Measurements from ENCODE around the gene CST4.

The CST4 gene

GRCh38 chr20:23652371-23652770, 36.5 kb downstream of the CST4 start:
- Histone ChIP-seq H3K36me3 (ENCODE audit: control insufficient read depth, low read length) (no peaks in the 10 kb centered on the region), H4K20me1 (ENCODE audit: control insufficient read depth, insufficient read depth, low read depth, low read length) (no peaks in the 10 kb centered on the region; the same call in 1 of the 2 replicates), H3K9me2 (replicated peaks; ENCODE audit: control insufficient read depth, low read length) (no peaks in the 10 kb centered on the region), H3K4me3 (ENCODE audit: low read length) (no peak overlapping the region), H3K79me2 (ENCODE audit: control insufficient read depth, low read length) (no peaks in the 10 kb centered on the region), H3K4me1 (ENCODE audit: control insufficient read depth, low read length) (peaks cover 8% of the 10 kb centered on the region), H3F3A (ENCODE audit: control insufficient read depth, insufficient read depth) (no peaks in the 10 kb centered on the region), H3K27ac (ENCODE audit: low read depth, low read length) (no peak overlapping the region), H3K4me2 (ENCODE audit: low read length) (no peak overlapping the region), H3K27me3 (ENCODE audit: control insufficient read depth, low read length) (no peaks in the 10 kb centered on the region), H3K9me3 (ENCODE audit: control insufficient read depth, insufficient read depth, low read length) (no peaks in the 10 kb centered on the region)
- TF ChIP-seq, protein P1, sequence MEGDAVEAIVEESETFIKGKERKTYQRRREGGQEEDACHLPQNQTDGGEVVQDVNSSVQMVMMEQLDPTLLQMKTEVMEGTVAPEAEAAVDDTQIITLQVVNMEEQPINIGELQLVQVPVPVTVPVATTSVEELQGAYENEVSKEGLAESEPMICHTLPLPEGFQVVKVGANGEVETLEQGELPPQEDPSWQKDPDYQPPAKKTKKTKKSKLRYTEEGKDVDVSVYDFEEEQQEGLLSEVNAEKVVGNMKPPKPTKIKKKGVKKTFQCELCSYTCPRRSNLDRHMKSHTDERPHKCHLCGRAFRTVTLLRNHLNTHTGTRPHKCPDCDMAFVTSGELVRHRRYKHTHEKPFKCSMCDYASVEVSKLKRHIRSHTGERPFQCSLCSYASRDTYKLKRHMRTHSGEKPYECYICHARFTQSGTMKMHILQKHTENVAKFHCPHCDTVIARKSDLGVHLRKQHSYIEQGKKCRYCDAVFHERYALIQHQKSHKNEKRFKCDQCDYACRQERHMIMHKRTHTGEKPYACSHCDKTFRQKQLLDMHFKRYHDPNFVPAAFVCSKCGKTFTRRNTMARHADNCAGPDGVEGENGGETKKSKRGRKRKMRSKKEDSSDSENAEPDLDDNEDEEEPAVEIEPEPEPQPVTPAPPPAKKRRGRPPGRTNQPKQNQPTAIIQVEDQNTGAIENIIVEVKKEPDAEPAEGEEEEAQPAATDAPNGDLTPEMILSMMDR (IDR thresholded peaks at IDR 0.05; ENCODE audit: low read depth, low read length, poor library complexity, severe bottlenecking): no peak
- no peak for TF ChIP-seq EZH2phosphoT487 (IDR thresholded peaks at IDR 0.05; ENCODE audit: borderline replicate concordance, low read length)

DNA sequence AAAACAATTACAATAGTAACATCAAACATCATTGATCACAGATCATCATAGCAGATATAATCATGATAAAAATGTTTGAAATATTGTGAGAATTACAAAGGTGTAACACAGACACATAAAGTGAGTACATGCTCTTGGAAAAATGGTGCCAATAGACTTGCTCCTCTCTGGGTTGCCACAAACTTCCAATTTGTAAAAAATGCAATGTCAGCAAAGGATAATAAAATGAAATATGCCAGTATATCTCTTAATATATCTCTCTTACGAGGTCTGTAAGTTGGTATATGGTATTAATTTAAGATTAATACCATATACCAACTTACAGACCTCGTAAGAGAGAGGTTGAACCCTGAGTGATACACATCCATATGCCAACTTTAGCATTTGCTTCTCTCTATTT, 37.7 kb downstream of the CST4 start:
- no peaks in the 10 kb centered on the region for H3K36me3 ChIP-seq (ENCODE audit: control insufficient read depth, low read length)
- H3K4me2 ChIP-seq (ENCODE audit: low read length): no peak overlapping the region
- no peak overlapping the region for H3K4me3 ChIP-seq (ENCODE audit: low read length)
- H3K9me3 ChIP-seq (ENCODE audit: control insufficient read depth, insufficient read depth, low read length): no peaks in the 10 kb centered on the region
- H3K27me3 ChIP-seq (ENCODE audit: control insufficient read depth, low read length): no peaks in the 10 kb centered on the region
- H3K27ac ChIP-seq (ENCODE audit: low read depth, low read length): no peak overlapping the region
- H4K20me1 ChIP-seq (ENCODE audit: control insufficient read depth, insufficient read depth, low read depth, low read length): no peaks in the 10 kb centered on the region; the same call in 1 of the 2 replicates
- TF ChIP-seq, protein P1 (IDR thresholded peaks at IDR 0.05; ENCODE audit: low read depth, low read length, poor library complexity, severe bottlenecking): no peak
- no peak for TF ChIP-seq EZH2phosphoT487 (IDR thresholded peaks at IDR 0.05; ENCODE audit: borderline replicate concordance, low read length)
- H3K4me1 ChIP-seq (ENCODE audit: control insufficient read depth, low read length): peaks cover 8% of the 10 kb centered on the region
- no peaks in the 10 kb centered on the region for H3F3A ChIP-seq (ENCODE audit: control insufficient read depth, insufficient read depth)
- no peaks in the 10 kb centered on the region for H3K9me2 ChIP-seq (replicated peaks; ENCODE audit: control insufficient read depth, low read length)
- no peaks in the 10 kb centered on the region for H3K79me2 ChIP-seq (ENCODE audit: control insufficient read depth, low read length)

DNA sequence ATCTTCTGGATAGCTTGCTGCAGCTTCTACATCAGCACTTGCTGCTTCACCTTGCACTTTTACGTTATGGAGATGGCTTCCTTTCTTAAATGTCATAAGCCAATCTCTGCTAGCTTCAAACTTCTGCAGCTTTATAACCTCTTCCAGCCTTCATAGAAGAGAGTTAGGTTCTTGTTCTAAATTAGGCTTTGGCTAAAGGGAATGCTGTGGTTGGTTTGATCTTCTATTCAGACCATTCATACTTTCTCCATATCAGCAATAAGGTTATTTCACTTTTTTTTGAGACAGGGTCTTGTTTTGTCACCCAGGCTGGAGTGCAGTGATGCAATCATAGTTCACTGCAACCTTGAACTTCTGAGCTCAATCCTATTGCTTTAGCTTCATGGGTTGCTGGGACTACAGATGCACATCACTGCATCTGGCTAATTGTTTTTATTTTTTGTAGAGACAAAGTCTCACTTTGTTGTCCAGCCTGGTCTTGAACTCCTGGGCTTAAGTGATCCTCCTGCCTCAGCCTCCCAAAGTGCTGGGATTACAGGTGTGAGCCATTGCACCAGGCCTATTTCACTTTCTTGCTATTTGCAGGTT, 38.9 kb downstream of the CST4 start:
- H3K9me3 ChIP-seq (ENCODE audit: control insufficient read depth, insufficient read depth, low read length): no peaks in the 10 kb centered on the region
- H3K4me3 ChIP-seq (ENCODE audit: low read length): no peak overlapping the region
- H3K27ac ChIP-seq (ENCODE audit: low read depth, low read length): no peak overlapping the region

DNA sequence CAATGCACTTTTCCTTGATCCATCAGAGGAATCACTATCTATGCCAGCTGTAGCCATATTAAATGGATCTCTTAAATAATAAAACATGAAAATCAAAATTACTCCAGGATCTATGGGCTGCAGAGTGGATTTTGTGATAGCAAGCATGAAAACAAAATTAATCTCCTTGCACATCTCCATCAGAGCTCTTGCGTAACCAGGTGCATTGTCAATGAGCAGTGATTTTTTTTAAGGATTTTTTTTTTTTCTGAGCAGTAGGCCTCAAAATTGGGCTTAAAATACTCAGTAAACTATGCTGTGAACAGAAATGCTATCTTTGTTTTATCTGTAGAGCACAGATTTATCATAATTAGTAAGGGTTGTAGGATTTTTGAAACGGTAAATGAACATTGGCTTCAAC, 39.6 kb downstream of the CST4 start:
- no peak for TF ChIP-seq EZH2phosphoT487 (IDR thresholded peaks at IDR 0.05; ENCODE audit: borderline replicate concordance, low read length)
- TF ChIP-seq, protein P1 (IDR thresholded peaks at IDR 0.05; ENCODE audit: low read depth, low read length, poor library complexity, severe bottlenecking): no peak
- Histone ChIP-seq H3K9me2 (replicated peaks; ENCODE audit: control insufficient read depth, low read length) (no peaks in the 10 kb centered on the region), H3K36me3 (ENCODE audit: control insufficient read depth, low read length) (no peaks in the 10 kb centered on the region), H4K20me1 (ENCODE audit: control insufficient read depth, insufficient read depth, low read depth, low read length) (no peaks in the 10 kb centered on the region), H3K4me2 (ENCODE audit: low read length) (no peak overlapping the region), H3K4me3 (ENCODE audit: low read length) (no peak overlapping the region), H3K27ac (ENCODE audit: low read depth, low read length) (no peak overlapping the region), H3K4me1 (ENCODE audit: control insufficient read depth, low read length) (no peaks in the 10 kb centered on the region), H3F3A (ENCODE audit: control insufficient read depth, insufficient read depth) (no peaks in the 10 kb centered on the region), H3K9me3 (ENCODE audit: control insufficient read depth, insufficient read depth, low read length) (no peaks in the 10 kb centered on the region), H3K79me2 (ENCODE audit: control insufficient read depth, low read length) (no peaks in the 10 kb centered on the region), H3K27me3 (ENCODE audit: control insufficient read depth, low read length) (no peaks in the 10 kb centered on the region)

More for the DNA sequence above, 38.9 kb downstream of the CST4 start:
- Histone ChIP-seq H3K9me2 (replicated peaks; ENCODE audit: control insufficient read depth, low read length) (no peaks in the 10 kb centered on the region), H3K79me2 (ENCODE audit: control insufficient read depth, low read length) (no peaks in the 10 kb centered on the region), H3K4me1 (ENCODE audit: control insufficient read depth, low read length) (no peaks in the 10 kb centered on the region), H4K20me1 (ENCODE audit: control insufficient read depth, insufficient read depth, low read depth, low read length) (no peaks in the 10 kb centered on the region; the same call in 1 of the 2 replicates), H3K4me2 (ENCODE audit: low read length) (no peak overlapping the region), H3F3A (ENCODE audit: control insufficient read depth, insufficient read depth) (no peaks in the 10 kb centered on the region), H3K36me3 (ENCODE audit: control insufficient read depth, low read length) (no peaks in the 10 kb centered on the region), H3K27me3 (ENCODE audit: control insufficient read depth, low read length) (no peaks in the 10 kb centered on the region)
- no peak for TF ChIP-seq EZH2phosphoT487 (IDR thresholded peaks at IDR 0.05; ENCODE audit: borderline replicate concordance, low read length)
